K562 (cell line): ENCODE results near the gene ECT2. TPM values are rescaled to one million over a fixed set of nuclear protein-coding genes. Genes with fewer than 3 reads are reported as not detected.

Experiments
- ATAC-seq: fragments of 200-7000 bp; cut with Tn5 transposase; 3 replicates; pipeline ENCODE4 v1.9.1; 2020; ENCODE audit warnings: moderate library complexity
- BruUV-seq: library from RNA; stranded (reverse); fragments of 400-500 nt; replicated peaks from 2 replicates; lab custom pipeline; 2021; lab: Mats Ljungman, UMichigan
- CTCF ChIA-PET: fragments of 300-600 bp; formaldehyde crosslinking; extraction: SDS; loops from one replicate; lab custom pipeline; 2021; ENCODE audit warnings: low intra/inter-chr PET ratio; lab: Yijun Ruan, JAX
- POLR2A ChIA-PET: fragments of 300-600, 350-650 bp; sonication (Branson Sonifier 250); formaldehyde crosslinking; extraction: SDS; loops from one replicate; lab custom pipeline; 2021; ENCODE audit warnings: antibody characterized with exemption, inconsistent platforms; lab: Yijun Ruan, JAX
- DNase-seq, 4 experiments: peaks; one replicate each; pipeline versions ENCODE4 v3.0.0 to v3.0.0-alpha.2; 2011 to 2018; ENCODE audit warnings: low spot score in 3 of 4, mixed read lengths in 3 of 4; ENCODE audit errors: extremely low read depth in 1 of 4
- FAIRE-seq: peaks from 2 replicates; lab custom pipeline; 2011; peaks lifted over from hg19 to GRCh38; lab: Jason Lieb, UNC
- H2AFZ ChIP-seq: 2 replicates; pipeline ENCODE4 v1.6.0; 2011; ENCODE audit warnings: low read depth, low read length, control low read depth, inconsistent platforms
- H3K27ac ChIP-seq: fragments of 200-600 bp; 3 replicates; pipeline ENCODE4 v1.8.0; 2011; ENCODE audit warnings: low read depth, mild to moderate bottlenecking, control low read depth, inconsistent platforms, low read length, moderate library complexity, mixed read lengths; ENCODE audit errors: extremely low read depth
- H3K27me3 ChIP-seq, 2 experiments: fragments of 300-600 bp in 1 of 2; 2 replicates in 1 of 2; 3 replicates in 1 of 2; pipeline versions ENCODE4 v1.6.0 to v1.8.0; 2011; ENCODE audit warnings: inconsistent platforms in 2 of 2, low read length in 2 of 2, mild to moderate bottlenecking in 1 of 2, mixed read lengths in 1 of 2, moderate library complexity in 1 of 2; ENCODE audit not compliant: control insufficient read depth in 2 of 2, insufficient read depth in 2 of 2
- H3K36me3 ChIP-seq: fragments of 300-600 bp; 3 replicates; pipeline ENCODE4 v1.8.0; 2011; ENCODE audit warnings: mild to moderate bottlenecking, low read length, inconsistent platforms; ENCODE audit not compliant: control insufficient read depth, insufficient read depth
- H3K4me1 ChIP-seq, 2 experiments: fragments of 200-600 bp in 1 of 2; replicated peaks in 1 of 2; 2 replicates in 1 of 2; 3 replicates in 1 of 2; pipeline versions ENCODE4 v1.5.1 to v1.8.0; 2011; ENCODE audit warnings: inconsistent platforms in 2 of 2, low read length in 2 of 2, mild to moderate bottlenecking in 1 of 2, mixed read lengths in 1 of 2, moderate library complexity in 1 of 2; ENCODE audit not compliant: control insufficient read depth in 2 of 2, insufficient read depth in 2 of 2
- H3K4me2 ChIP-seq: 2 replicates; pipeline ENCODE4 v1.6.1; 2011; ENCODE audit warnings: low read length, control low read depth, inconsistent platforms, mixed read lengths; ENCODE audit not compliant: insufficient read depth
- H3K4me3 ChIP-seq: fragments of 200-600 bp; sonication (generic), shearing (Covaris generic); 2 replicates; pipeline ENCODE4 v1.5.1; 2016; ENCODE audit warnings: control low read depth, inconsistent platforms
- H3K79me2 ChIP-seq: fragments of 200-600 bp; 3 replicates; pipeline ENCODE4 v1.8.0; 2011; ENCODE audit warnings: low read length, inconsistent platforms; ENCODE audit not compliant: control insufficient read depth, insufficient read depth
- H3K9ac ChIP-seq, 2 experiments: 2 replicates each; pipeline versions ENCODE4 v1.6.0 to v1.6.1; 2011; ENCODE audit warnings: low read depth in 2 of 2, low read length in 2 of 2, control low read depth in 1 of 2, inconsistent platforms in 1 of 2, mild to moderate bottlenecking in 1 of 2, mixed read lengths in 1 of 2; ENCODE audit not compliant: insufficient read depth in 1 of 2
- H3K9me1 ChIP-seq: one replicate; pipeline ENCODE4 v1.6.0; 2011; ENCODE audit warnings: inconsistent platforms, mild to moderate bottlenecking, low read length, moderate library complexity; ENCODE audit not compliant: control insufficient read depth, insufficient read depth
- H3K9me3 ChIP-seq: replicated peaks from 2 replicates; pipeline ENCODE4 v1.5.1; 2011; ENCODE audit warnings: low read depth, low read length, inconsistent platforms; ENCODE audit not compliant: control insufficient read depth, insufficient read depth
- H4K20me1 ChIP-seq: replicated peaks from 2 replicates; pipeline ENCODE4 v1.6.1; 2011; ENCODE audit warnings: low read length, inconsistent platforms, mixed read lengths; ENCODE audit not compliant: control insufficient read depth, insufficient read depth
- CGGBP1 ChIP-seq: fragments of 250-450 bp; sonication (Bioruptor Pico); IDR thresholded peaks from 2 replicates; pipeline ENCODE4 v1.9.0; 2021; ENCODE audit warnings: mild to moderate bottlenecking
- DEAF1 ChIP-seq: fragments of 450-650 bp; formaldehyde crosslinking; IDR thresholded peaks from 2 replicates; pipeline ENCODE4 v1.4.0; 2020; ENCODE audit warnings: mild to moderate bottlenecking, moderate library complexity
- DNMT1 ChIP-seq: fragments of 450-650 bp; IDR thresholded peaks from 2 replicates; pipeline ENCODE4 v1.6.1; 2016; ENCODE audit warnings: antibody characterized with exemption, mild to moderate bottlenecking
- ETS2 ChIP-seq: IDR thresholded peaks from 2 replicates; pipeline ENCODE4 v1.6.1; 2016; ENCODE audit warnings: borderline replicate concordance, missing genetic modification characterization, mild to moderate bottlenecking, moderate library complexity, missing compliant biosample characterization; ENCODE audit not compliant: poor library complexity, severe bottlenecking
- FOXJ2 ChIP-seq: fragments of 200-800 bp; sonication (Bioruptor generic); IDR thresholded peaks from 2 replicates; pipeline ENCODE4 v1.6.1; 2016; ENCODE audit warnings: missing genetic modification characterization, missing compliant biosample characterization
- KAT2B ChIP-seq: IDR thresholded peaks from one replicate; pipeline ENCODE4 v1.6.1; 2012; ENCODE audit warnings: low read depth, mild to moderate bottlenecking, control low read depth, inconsistent platforms, low read length, moderate library complexity
- LARP7 ChIP-seq: fragments of 450-650 bp; IDR thresholded peaks from 2 replicates; pipeline ENCODE4 v1.6.1; 2016
- MCM2 ChIP-seq: fragments of 450-650 bp; IDR thresholded peaks from 2 replicates; pipeline ENCODE4 v1.6.1; 2017; ENCODE audit warnings: low read depth, mild to moderate bottlenecking
- NR2C2 ChIP-seq, 2 experiments: fragments of 200-800 bp in 1 of 2; sonication (Bioruptor generic) in 1 of 2; sonication (generic) in 1 of 2; formaldehyde crosslinking in 1 of 2; IDR thresholded peaks; 2 replicates each; pipeline versions ENCODE4 v1.6.1 to v1.8.0; 2016 to 2022; ENCODE audit warnings: mild to moderate bottlenecking in 1 of 2, missing compliant biosample characterization in 1 of 2, missing genetic modification characterization in 1 of 2, missing genetic modification reagents in 1 of 2
- NR4A1 ChIP-seq, 2 experiments: fragments of 250-450 bp in 1 of 2; fragments of 450-650 bp in 1 of 2; sonication (Bioruptor Pico) in 1 of 2; IDR thresholded peaks; 2 replicates each; pipeline versions ENCODE4 v1.4.0 to v1.6.1; 2016 to 2020; ENCODE audit warnings: mild to moderate bottlenecking in 2 of 2, missing compliant biosample characterization in 1 of 2, missing genetic modification characterization in 1 of 2, moderate library complexity in 1 of 2
- PATZ1 ChIP-seq: fragments of 250-450 bp; sonication (Bioruptor Pico); IDR thresholded peaks from 2 replicates; pipeline ENCODE4 v1.5.0; 2020; ENCODE audit warnings: mild to moderate bottlenecking, borderline replicate concordance
- POLR2AphosphoS2 ChIP-seq: IDR thresholded peaks from 2 replicates; pipeline ENCODE4 v1.6.1; 2012; ENCODE audit warnings: low read length, improper control_type of control experiment
- RBM22 ChIP-seq: fragments of 200-400 bp; formaldehyde crosslinking; IDR thresholded peaks from 2 replicates; pipeline ENCODE4 v1.6.1; 2018; ENCODE audit warnings: low read length, low read depth; ENCODE audit not compliant: poor library complexity, severe bottlenecking
- SMARCE1 ChIP-seq: fragments of 450-650 bp; IDR thresholded peaks from 2 replicates; pipeline ENCODE4 v1.7.1; 2016; ENCODE audit warnings: mild to moderate bottlenecking
- ZBTB17 ChIP-seq: fragments of 450-650 bp; formaldehyde crosslinking; IDR thresholded peaks from 2 replicates; pipeline ENCODE4 v1.4.0; 2020; ENCODE audit warnings: mild to moderate bottlenecking
- ZC3H11A ChIP-seq: IDR thresholded peaks from 2 replicates; pipeline ENCODE4 v1.6.1; 2012; ENCODE audit warnings: low read depth, low read length, improper control_type of control experiment
- ZFX ChIP-seq: sonication (generic); formaldehyde crosslinking; IDR thresholded peaks from 2 replicates; pipeline ENCODE4 v1.8.0; 2022; ENCODE audit warnings: mild to moderate bottlenecking, missing genetic modification reagents, moderate library complexity
- ZNF124 ChIP-seq: sonication (generic); formaldehyde crosslinking; IDR thresholded peaks from 2 replicates; pipeline ENCODE4 v1.8.1; 2022; ENCODE audit warnings: missing genetic modification reagents
- ZNF695 ChIP-seq: fragments of 450-650 bp; formaldehyde crosslinking; IDR thresholded peaks from 2 replicates; pipeline ENCODE4 v1.4.0; 2020; ENCODE audit warnings: mild to moderate bottlenecking, moderate library complexity
- WGBS: fragments of 100-300 bp; shearing (Covaris generic); methylation state at CpG from one replicate; pipeline ENCODE4 v1.1.6; 2016; ENCODE audit warnings: low coverage, mixed read lengths; ENCODE audit not compliant: insufficient coverage; ENCODE audit errors: missing lambda C conversion rate; 5-methylcytosine and 5-hydroxymethylcytosine counted together
- in situ Hi-C: fragments of 300-500 bp; cut with MboI; formaldehyde crosslinking; loops from 4 replicates; pipeline ENCODE4 v1.15.0; 2018; ENCODE audit warnings: inconsistent platforms, mixed read lengths
- intact Hi-C: fragments of 100-400 bp; cut with micrococcal nuclease; formaldehyde crosslinking; loops from 2 replicates; pipeline ENCODE4 v1.14.2; 2022
- polyA plus RNA-seq, 8 experiments: library from polyadenylated mRNA; depleted of rRNA in 4 of 8; stranded (reverse) in 5 of 8; unstranded in 3 of 8; fragments of >200 nt; fragmentation: Nextera tagmentation in 2 of 8; fragmentation: Illumina TruSeq in 1 of 8; extraction: Ambion mirVana in 2 of 8; extraction: Trizol in 1 of 8; gene quantifications; 2 replicates each; pipeline versions ENCODE4 v1.2.1 to v1.2.3, GENCODE V29; 2011 to 2014; ENCODE audit warnings: inconsistent platforms in 1 of 8, missing spikeins in 1 of 8
- total RNA-seq, 7 experiments: library from RNA; depleted of rRNA in 6 of 7; stranded (reverse); fragments of >200 nt in 6 of 7; fragmentation: Illumina TruSeq in 2 of 7; extraction: Trizol in 2 of 7; gene quantifications; 2 replicates each; pipeline versions ENCODE4 v1.2.1 to v1.2.3, GENCODE V29; 2011 to 2021; ENCODE audit warnings: low replicate concordance in 1 of 7

Gene ECT2
- total and polyA plus RNA-seq, 9 of the 15 experiments (the other 6 are each of a cell fraction or from before 2014, with no cell fraction given): 19.0 to 53.0 (median 36.5) TPM

- TF ChIP-seq KAT2B (no peak), FOXJ2 (tag) (no peak), NR2C2 (CRISPR knock-in tag; IDR thresholded peaks at IDR 0.05) (no peak), NR2C2 (tag; IDR thresholded peaks at IDR 0.05) (no peak)
These were observed 70.0 kb downstream of the ECT2 start (continued) for GRCh38 chr3:172820492-172820891.

GRCh38 chr3:172824229-172824628 lies 73.7 kb downstream of the ECT2 start:
- Histone ChIP-seq H4K20me1 (no peaks in the 10 kb centered on the region), H3K27me3 (no peaks in the 10 kb centered on the region), H3K9me1 (no peaks in the 10 kb centered on the region), H3K9ac (no peak overlapping the region), H3K27ac (no peak overlapping the region), H3K36me3 (peaks cover 13% of the 10 kb centered on the region; the same call in 1 of the 3 replicates), H3K9me3 (no peaks in the 10 kb centered on the region), H3K79me2 (no peaks in the 10 kb centered on the region), H2AFZ (no peak overlapping the region), H3K4me1 (no peaks in the 10 kb centered on the region), H3K4me3 (no peak overlapping the region), H3K4me2 (no peak overlapping the region)
- intact Hi-C loops (no loop called here), in situ Hi-C loops (no loop called here)
- CTCF ChIA-PET: no interaction called here
- no peak for TF ChIP-seq ETS2 (tag)
- no peak for TF ChIP-seq CGGBP1 (CRISPR knock-in tag)
- no peak for TF ChIP-seq ZC3H11A
- no peak for TF ChIP-seq DEAF1 (CRISPR knock-in tag)
- TF ChIP-seq ZBTB17 (CRISPR knock-in tag): no peak
- TF ChIP-seq POLR2AphosphoS2: no peak
- TF ChIP-seq ZFX: no peak
- TF ChIP-seq ZNF124 (CRISPR knock-in tag): no peak
- no peak for TF ChIP-seq MCM2
- TF ChIP-seq ZNF695 (CRISPR knock-in tag): no peak
- TF ChIP-seq SMARCE1: no peak
- TF ChIP-seq LARP7: no peak
- no peak for TF ChIP-seq PATZ1
- no peak for TF ChIP-seq NR4A1 (CRISPR knock-in tag; IDR thresholded peaks at IDR 0.05)
- no peak for TF ChIP-seq NR4A1 (tag; IDR thresholded peaks at IDR 0.05)
- TF ChIP-seq DNMT1: no peak
- no peak for TF ChIP-seq RBM22
- no peak for FAIRE-seq
- POLR2A ChIA-PET: no interaction called here
- no TSS peak for BruUV-seq
- ATAC-seq: no peak; the same call in 2 of the 3 replicates
- WGBS: 85% methylated on average over 2 of the region's 2 CpGs
- DNase-seq: no peak
